Psoas muscle (tissue), 8 donors: ENCODE measurements around the gene ANKRD60. TPM values are rescaled to one million over a fixed set of nuclear protein-coding genes. Genes with fewer than 3 reads are reported as not detected.

Experiments
- ATAC-seq, 4 donors: fragments of 200-7000 bp; cut with Tn5 transposase; one replicate each; pipeline ENCODE4 v1.9.1; 2020; ENCODE audit warnings: moderate library complexity in 3 of 4, mild to moderate bottlenecking in 2 of 4
- DNase-seq, 2 donors: peaks; one replicate each; pipeline ENCODE4 v3.0.0-alpha.2; 2020
- H3K27ac ChIP-seq: fragments of 200-600 bp; one replicate; pipeline ENCODE4 v1.8.0; 2022
- H3K27me3 ChIP-seq, 3 donors: fragments of 200-600 bp in 1 of 3; one replicate each; pipeline versions ENCODE4 v1.6.1 to v1.8.0; 2013 to 2022; ENCODE audit warnings: low read length in 2 of 3, mild to moderate bottlenecking in 2 of 3, moderate library complexity in 1 of 3; ENCODE audit not compliant: insufficient read depth in 3 of 3
- H3K36me3 ChIP-seq, 2 donors: fragments of 200-600 bp in 1 of 2; one replicate each; pipeline versions ENCODE4 v1.6.1 to v1.8.0; 2013 to 2022; ENCODE audit warnings: low read depth in 1 of 2, mild to moderate bottlenecking in 1 of 2, moderate library complexity in 1 of 2; ENCODE audit not compliant: insufficient read depth in 1 of 2
- H3K4me1 ChIP-seq: fragments of 200-600 bp; one replicate; pipeline ENCODE4 v1.8.0; 2022
- H3K4me3 ChIP-seq: fragments of 200-600 bp; one replicate; pipeline ENCODE4 v1.8.0; 2022; ENCODE audit warnings: mild to moderate bottlenecking
- H3K9me3 ChIP-seq: fragments of 200-600 bp; one replicate; pipeline ENCODE4 v1.8.0; 2022
- CTCF ChIP-seq: fragments of 200-600 bp; IDR thresholded peaks from one replicate; pipeline ENCODE4 v1.8.0; 2022; ENCODE audit warnings: antibody characterized with exemption
- WGBS, 3 donors: extraction: QIAGEN DNeasy Blood & Tissue Kit; methylation state at CpG; one replicate each; pipeline versions ENCODE4 v1.1.6 to v1.1.7; 2013; 5-methylcytosine and 5-hydroxymethylcytosine counted together
- intact Hi-C, 2 donors: fragments of 100-400 bp; cut with DNase I; formaldehyde crosslinking; loops; one replicate each; pipeline versions ENCODE4 v1.11.0 to v1.14.2; 2022
- polyA plus RNA-seq, 3 donors: library from polyadenylated mRNA; stranded (reverse); fragments of 200-250 nt; gene quantifications; one replicate each; pipeline ENCODE4 v1.2.3, GENCODE V29; 2013
- total RNA-seq, 4 donors: library from RNA; stranded (reverse); fragmentation: NEBNext Ultra II Directional in 2 of 4; extraction: Animal tissue kit (Norgen Biotek cat#: 25700) in 2 of 4; gene quantifications; one replicate each; pipeline versions ENCODE4 v1.2.1 to v1.2.4, GENCODE V29; 2021 to 2023
- donor health status: healthy with polysubstance abuse.
- donor health status: DM: no; HTN: no; CAD: no; lungs with moderate emphysema.
- donor health status: Bipolar disorder and iron deficiency.
- donor health status: healthy.
- donor health status: DM: yes; HTN: yes; CAD: no.
- donor health status: DM: no; HTN: no; CAD: no.
- donor health status: DM: no; HTN: no; CAD: no.
- donor health status: DM: yes; HTN: yes; CAD: no.

ANKRD60 gene
- total and polyA plus RNA-seq, 7 donors: not detected

GRCh38 chr20:58177799-58178198 is 50.7 kb downstream of the ANKRD60 start:
- H3K36me3 ChIP-seq: no peaks in the 10 kb centered on the region
- no peak for TF ChIP-seq CTCF
- DNase-seq (no peak), ATAC-seq (no peak)
- H3K4me1 ChIP-seq: no peaks in the 10 kb centered on the region
- H3K27ac ChIP-seq: no peak overlapping the region
- H3K4me3 ChIP-seq: no peak overlapping the region
- H3K27me3 ChIP-seq: peaks cover 0 to 10% (median 2%) of the 10 kb centered on the region in 3 donors
- intact Hi-C loops: loop anchor here in 1 of 2 donors (2.0 kb wide), 1 partner anchor 523 kb away; no protein-coding TSS in a partner anchor
- 84 to 90% (median 86%) methylated on average over 10 of the region's 10 CpGs for WGBS, 3 donors
- no peaks in the 10 kb centered on the region for H3K9me3 ChIP-seq

GRCh38 chr20:58175836-58176235 is 52.6 kb downstream of the ANKRD60 start:
- intact Hi-C loops: no loop called here
- Histone ChIP-seq H3K4me3 (no peak overlapping the region), H3K27me3 (peaks cover 0 to 8% (median 2%) of the 10 kb centered on the region in 3 donors), H3K36me3 (no peaks in the 10 kb centered on the region), H3K4me1 (no peaks in the 10 kb centered on the region), H3K27ac (peak overlapping the region; percentile 61), H3K9me3 (no peaks in the 10 kb centered on the region)
- DNase-seq: no peak
- 97 to 98% (median 97%) methylated on average over 5 of the region's 5 CpGs for WGBS, 3 donors
- no peak for ATAC-seq
- TF ChIP-seq CTCF: no peak

- H3K36me3 ChIP-seq: no peaks in the 10 kb centered on the region
- no peak for ATAC-seq
- H3K4me3 ChIP-seq: no peak overlapping the region
- TF ChIP-seq CTCF: no peak
- no peak for DNase-seq
- 86 to 91% (median 91%) methylated on average over 9 of the region's 9 CpGs for WGBS, 3 donors
- intact Hi-C loops: no loop called here
- H3K9me3 ChIP-seq: no peaks in the 10 kb centered on the region
- peaks cover 0 to 8% (median 2%) of the 10 kb centered on the region in 3 donors for H3K27me3 ChIP-seq
- H3K27ac ChIP-seq: peak overlapping the region; percentile 61
- H3K4me1 ChIP-seq: no peaks in the 10 kb centered on the region
Observed at GRCh38 chr20:58175425-58175824, 53.0 kb downstream of the ANKRD60 start.

GRCh38 chr20:58174708-58175280 is 53.7 kb downstream of the ANKRD60 start:
- ATAC-seq: peak in 2 of 4 donors; percentile 48 to 53
- Histone ChIP-seq H3K27ac (peak overlapping the region; percentile 61), H3K27me3 (peaks cover 0 to 2% (median 2%) of the 10 kb centered on the region in 3 donors), H3K4me1 (no peaks in the 10 kb centered on the region), H3K4me3 (peak overlapping the region; percentile 36), H3K9me3 (no peaks in the 10 kb centered on the region), H3K36me3 (no peaks in the 10 kb centered on the region)
- WGBS, 3 donors: 42 to 50% (median 50%) methylated on average over 10 of the region's 10 CpGs
- TF ChIP-seq CTCF: no peak
- intact Hi-C loops: no loop called here
- DNase-seq: peak; percentile 64 to 76
